HepG2 (cell line): ENCODE results near the gene BET1L. TPM values are rescaled to one million over a fixed set of nuclear protein-coding genes. Genes with fewer than 3 reads are reported as not detected.

Experiments used
- BCL6 ChIP-seq: IDR thresholded peaks from 2 replicates; pipeline ENCODE4 v1.6.1; 2016; ENCODE audit warnings: missing genetic modification reagents, missing compliant biosample characterization
- DDIT3 ChIP-seq: sonication (generic); formaldehyde crosslinking; IDR thresholded peaks from 2 replicates; pipeline ENCODE4 v1.4.0; 2020; ENCODE audit warnings: mild to moderate bottlenecking, missing genetic modification reagents
- E2F1 ChIP-seq: sonication (generic); formaldehyde crosslinking; IDR thresholded peaks from 2 replicates; pipeline ENCODE4 v1.5.0; 2020; ENCODE audit warnings: missing genetic modification reagents
- ERF ChIP-seq: IDR thresholded peaks from 2 replicates; pipeline ENCODE4 v1.6.1; 2018; ENCODE audit warnings: missing biosample characterization, missing genetic modification reagents
- GATAD1 ChIP-seq: IDR thresholded peaks from 2 replicates; pipeline ENCODE4 v1.6.1; 2016; ENCODE audit warnings: missing genetic modification reagents, missing compliant biosample characterization
- GFI1 ChIP-seq: sonication (generic); formaldehyde crosslinking; IDR thresholded peaks from 2 replicates; pipeline ENCODE4 v1.5.0; 2020; ENCODE audit warnings: missing genetic modification reagents, mild to moderate bottlenecking, borderline replicate concordance
- KIAA2018 ChIP-seq: sonication (generic); formaldehyde crosslinking; IDR thresholded peaks from 2 replicates; pipeline ENCODE4 v1.5.0; 2020; ENCODE audit warnings: mild to moderate bottlenecking, missing genetic modification reagents, borderline replicate concordance
- MTF1 ChIP-seq: sonication (generic); formaldehyde crosslinking; IDR thresholded peaks from 2 replicates; pipeline ENCODE4 v1.5.0; 2020; ENCODE audit warnings: missing genetic modification reagents
- NFKB2 ChIP-seq: sonication (generic); formaldehyde crosslinking; IDR thresholded peaks from 2 replicates; pipeline ENCODE4 v1.4.0; 2020; ENCODE audit warnings: missing genetic modification reagents, borderline replicate concordance
- SALL1 ChIP-seq: sonication (generic); formaldehyde crosslinking; IDR thresholded peaks from 2 replicates; pipeline ENCODE4 v1.8.0; 2022; ENCODE audit warnings: mild to moderate bottlenecking, missing genetic modification reagents
- SALL2 ChIP-seq: sonication (generic); formaldehyde crosslinking; IDR thresholded peaks from 2 replicates; pipeline ENCODE4 v1.8.1; 2023; ENCODE audit warnings: mild to moderate bottlenecking, missing genetic modification reagents, inconsistent platforms
- TBL1XR1 ChIP-seq: fragments of 150-350 bp; IDR thresholded peaks from 2 replicates; pipeline ENCODE4 v1.6.1; 2014; ENCODE audit warnings: borderline replicate concordance, low read length; ENCODE audit not compliant: partially characterized antibody
- THAP11 ChIP-seq: IDR thresholded peaks from 2 replicates; pipeline ENCODE4 v1.6.1; 2016; ENCODE audit warnings: missing biosample characterization, missing genetic modification reagents
- ZNF101 ChIP-seq: sonication (generic); formaldehyde crosslinking; IDR thresholded peaks from 2 replicates; pipeline ENCODE4 v1.4.0; 2020; ENCODE audit warnings: mild to moderate bottlenecking, low read depth, missing genetic modification reagents, borderline replicate concordance
- ZNF292 ChIP-seq: sonication (generic); formaldehyde crosslinking; IDR thresholded peaks from 2 replicates; pipeline ENCODE4 v1.8.1; 2022; ENCODE audit warnings: mild to moderate bottlenecking, low read depth, missing genetic modification reagents, borderline replicate concordance
- ZNF350 ChIP-seq: sonication (generic); formaldehyde crosslinking; IDR thresholded peaks from 2 replicates; pipeline ENCODE4 v1.4.0; 2020; ENCODE audit warnings: mild to moderate bottlenecking, low read depth, missing genetic modification reagents, borderline replicate concordance
- ZNF44 ChIP-seq: sonication (generic); formaldehyde crosslinking; IDR thresholded peaks from 2 replicates; pipeline ENCODE4 v1.5.1; 2020; ENCODE audit warnings: mild to moderate bottlenecking, missing genetic modification reagents
- ZNF878 ChIP-seq: sonication (generic); formaldehyde crosslinking; IDR thresholded peaks from 2 replicates; pipeline ENCODE4 v1.8.1; 2023; ENCODE audit warnings: mild to moderate bottlenecking, missing genetic modification reagents, moderate library complexity
- polyA plus RNA-seq, 8 experiments: library from polyadenylated mRNA; depleted of rRNA in 3 of 8; stranded (reverse) in 7 of 8; unstranded in 1 of 8; fragments of >200 nt; fragmentation: Illumina TruSeq in 4 of 8; extraction: Trizol in 4 of 8; gene quantifications; 2 replicates each; pipeline versions ENCODE4 v1.2.1 to v1.2.3, GENCODE V29; 2011 to 2016; ENCODE audit warnings: low read depth in 4 of 8, missing spikeins in 1 of 8, mixed read lengths in 1 of 8; ENCODE audit not compliant: insufficient read depth in 1 of 8
- total RNA-seq, 5 experiments: library from RNA; depleted of rRNA; stranded (reverse); fragments of >200 nt; fragmentation: Illumina TruSeq; extraction: Trizol; gene quantifications; 2 replicates each; pipeline ENCODE4 v1.2.3, GENCODE V29; 2016; ENCODE audit warnings: low read depth in 1 of 5

BET1L gene
- total and polyA plus RNA-seq, 2 of the 13 experiments (the other 11 are each of a cell fraction or from before 2014, with no cell fraction given), result 26.2 to 59.6 TPM

- TF ChIP-seq ZNF350, result peak; percentile 34; the same call in 1 of the 2 replicates
- TF ChIP-seq DDIT3 (CRISPR knock-in tag), result no peak
- no peak for TF ChIP-seq GFI1 (CRISPR knock-in tag)
- TF ChIP-seq BCL6 (CRISPR knock-in tag), result 0 out of 2 replicates have a peak, but pooled peaks have one; percentile 21
- TF ChIP-seq ZNF292, result no peak
- no peak for TF ChIP-seq SALL1
- no peak for TF ChIP-seq ZNF878
- TF ChIP-seq ZNF101 (CRISPR knock-in tag), result no peak
- peak; percentile 96 for TF ChIP-seq GATAD1
- TF ChIP-seq NFKB2 (CRISPR knock-in tag), result peak; percentile 76; the same call in 1 of the 2 replicates
- TF ChIP-seq ZNF44 (CRISPR knock-in tag), result no peak
- peak; percentile 71; the same call in 1 of the 2 replicates for TF ChIP-seq SALL2 (CRISPR knock-in tag)
- TF ChIP-seq THAP11 (CRISPR knock-in tag), result peak; percentile 89
- TF ChIP-seq KIAA2018, result no peak
- peak; percentile 53 for TF ChIP-seq E2F1 (CRISPR knock-in tag)
- TF ChIP-seq MTF1 (CRISPR knock-in tag), result 0 out of 2 replicates have a peak, but pooled peaks have one; percentile 28
- TF ChIP-seq ERF, result peak; percentile 79; the same call in 1 of the 2 replicates
- no peak for TF ChIP-seq TBL1XR1
These were observed 29.9 kb upstream of the BET1L start, which contains the start of gene PSMD13 (continued) for GRCh38 chr11:236774-237767.
